D721Med (cell line): ENCODE measurements around the gene CDH13.

Experiments used
- DNase-seq: peaks from one replicate; pipeline ENCODE4 v3.0.0; 2011; ENCODE audit warnings: low spot score; ENCODE audit not compliant: insufficient read length
- FAIRE-seq: peaks from 2 replicates; lab custom pipeline; 2011; peaks lifted over from hg19 to GRCh38; lab: Jason Lieb, UNC
- TF ChIP-seq, protein P1 (sequence below): IDR thresholded peaks from 2 replicates; pipeline ENCODE4 v1.5.1; 2012; ENCODE audit warnings: mild to moderate bottlenecking, control low read depth; ENCODE audit not compliant: insufficient read depth; ENCODE audit errors: missing control alignments

Gene CDH13

GRCh38 chr16:83441517-83441916 lies 814.7 kb downstream of the CDH13 start:
- FAIRE-seq: no peak
- no peak for DNase-seq
- TF ChIP-seq, protein P1, sequence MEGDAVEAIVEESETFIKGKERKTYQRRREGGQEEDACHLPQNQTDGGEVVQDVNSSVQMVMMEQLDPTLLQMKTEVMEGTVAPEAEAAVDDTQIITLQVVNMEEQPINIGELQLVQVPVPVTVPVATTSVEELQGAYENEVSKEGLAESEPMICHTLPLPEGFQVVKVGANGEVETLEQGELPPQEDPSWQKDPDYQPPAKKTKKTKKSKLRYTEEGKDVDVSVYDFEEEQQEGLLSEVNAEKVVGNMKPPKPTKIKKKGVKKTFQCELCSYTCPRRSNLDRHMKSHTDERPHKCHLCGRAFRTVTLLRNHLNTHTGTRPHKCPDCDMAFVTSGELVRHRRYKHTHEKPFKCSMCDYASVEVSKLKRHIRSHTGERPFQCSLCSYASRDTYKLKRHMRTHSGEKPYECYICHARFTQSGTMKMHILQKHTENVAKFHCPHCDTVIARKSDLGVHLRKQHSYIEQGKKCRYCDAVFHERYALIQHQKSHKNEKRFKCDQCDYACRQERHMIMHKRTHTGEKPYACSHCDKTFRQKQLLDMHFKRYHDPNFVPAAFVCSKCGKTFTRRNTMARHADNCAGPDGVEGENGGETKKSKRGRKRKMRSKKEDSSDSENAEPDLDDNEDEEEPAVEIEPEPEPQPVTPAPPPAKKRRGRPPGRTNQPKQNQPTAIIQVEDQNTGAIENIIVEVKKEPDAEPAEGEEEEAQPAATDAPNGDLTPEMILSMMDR: no peak

DNA sequence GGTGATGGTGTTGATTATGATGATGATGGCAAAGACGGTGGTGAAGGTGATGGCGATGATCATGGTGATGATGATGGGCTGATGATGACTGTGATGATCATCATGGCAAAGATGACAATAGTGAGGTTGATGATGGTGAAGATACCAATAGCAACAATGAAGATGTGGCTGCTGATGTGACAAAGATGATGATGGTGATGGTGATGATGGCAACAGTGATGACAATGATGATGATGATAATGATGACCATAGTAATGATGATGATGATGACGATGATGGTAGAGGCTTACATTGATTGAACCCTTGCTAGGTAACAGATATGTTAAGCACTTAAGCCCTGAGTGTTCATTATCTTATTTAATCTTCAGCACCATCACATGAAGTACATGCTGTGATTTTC lies 817.2 kb downstream of the CDH13 start:
- FAIRE-seq: no peak
- TF ChIP-seq, protein P1: no peak
- DNase-seq: no peak

DNA sequence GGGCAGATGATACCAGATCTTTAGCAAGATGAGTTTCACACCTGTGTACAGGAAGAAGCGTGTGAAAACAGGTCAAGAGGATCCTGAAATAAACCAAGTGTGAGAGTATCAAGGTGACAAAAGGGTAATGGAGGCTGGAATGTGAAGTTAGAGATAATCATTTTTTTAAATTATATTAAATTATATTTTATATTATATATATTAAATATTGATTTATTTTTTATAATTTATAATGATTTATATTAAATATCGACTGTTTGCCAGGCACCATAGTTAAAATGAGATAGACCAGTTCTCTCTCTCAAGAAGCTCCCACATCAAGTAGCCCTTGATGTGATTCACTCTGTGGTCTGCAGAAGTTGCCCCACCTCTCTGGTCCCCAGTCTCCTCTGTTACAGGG lies 820.8 kb downstream of the CDH13 start:
- TF ChIP-seq, protein P1: no peak
- no peak for DNase-seq
- FAIRE-seq: no peak

GRCh38 chr16:83449861-83450260 lies 823.1 kb downstream of the CDH13 start:
- TF ChIP-seq, protein P1: no peak
- no peak for FAIRE-seq
- DNase-seq: no peak

DNA sequence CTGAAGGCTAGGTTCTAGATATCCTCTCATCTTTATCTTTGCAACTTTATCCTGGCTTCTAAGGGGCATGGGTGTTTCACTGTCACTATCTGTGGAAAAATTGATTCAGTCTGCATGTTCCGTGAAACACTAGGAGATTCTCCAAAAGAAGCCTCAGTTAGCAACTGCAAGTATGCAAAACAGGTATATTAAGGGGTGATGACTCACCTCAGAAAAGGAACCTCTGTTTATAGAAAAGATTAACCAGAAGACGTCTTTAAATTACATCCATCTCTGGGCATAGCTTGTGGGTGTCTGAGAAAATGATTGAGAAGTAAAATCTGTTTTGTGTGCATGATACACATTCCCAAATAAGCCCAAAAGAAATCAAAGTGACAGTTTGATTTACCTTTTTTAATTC lies 827.2 kb downstream of the CDH13 start:
- TF ChIP-seq, protein P1: no peak
- FAIRE-seq (no peak), DNase-seq (no peak)

- FAIRE-seq: no peak
- TF ChIP-seq, protein P1: no peak
Measured at GRCh38 chr16:83455716-83456115, 828.9 kb downstream of the CDH13 start.

GRCh38 chr16:83456934-83457333 lies 830.2 kb downstream of the CDH13 start:
- no peak for DNase-seq
- no peak for FAIRE-seq
- TF ChIP-seq, protein P1: no peak

More at GRCh38 chr16:83455716-83456115, 828.9 kb downstream of the CDH13 start:
- no peak for DNase-seq
